Measurements from ENCODE around the gene VN1R5. TPM values are rescaled to one million over a fixed set of nuclear protein-coding genes. Genes with fewer than 3 reads are reported as not detected.

Gene VN1R5
- total RNA-seq, 4 donors from 2014 or later: not detected

DNA sequence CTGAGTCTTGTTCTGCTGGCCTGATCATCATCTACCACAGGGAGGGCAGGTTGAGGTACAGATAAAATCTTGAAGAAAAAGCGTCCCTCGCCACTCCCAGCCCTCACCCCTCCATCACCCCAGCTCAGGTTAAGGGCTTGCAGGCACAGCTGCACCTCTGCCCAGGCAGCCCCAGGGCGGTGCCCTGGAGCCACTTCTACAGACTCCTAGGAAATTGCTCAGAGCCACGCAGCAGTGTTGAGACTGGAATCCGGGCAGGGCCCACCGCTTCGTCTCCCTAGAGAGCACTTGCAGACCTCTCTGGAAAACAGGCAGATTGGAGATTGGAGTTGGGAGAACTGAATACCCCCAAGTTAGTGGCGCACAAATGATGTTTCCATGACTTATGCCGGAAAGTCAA is 35.3 kb downstream of the VN1R5 start:
- TF ChIP-seq, protein P1, sequence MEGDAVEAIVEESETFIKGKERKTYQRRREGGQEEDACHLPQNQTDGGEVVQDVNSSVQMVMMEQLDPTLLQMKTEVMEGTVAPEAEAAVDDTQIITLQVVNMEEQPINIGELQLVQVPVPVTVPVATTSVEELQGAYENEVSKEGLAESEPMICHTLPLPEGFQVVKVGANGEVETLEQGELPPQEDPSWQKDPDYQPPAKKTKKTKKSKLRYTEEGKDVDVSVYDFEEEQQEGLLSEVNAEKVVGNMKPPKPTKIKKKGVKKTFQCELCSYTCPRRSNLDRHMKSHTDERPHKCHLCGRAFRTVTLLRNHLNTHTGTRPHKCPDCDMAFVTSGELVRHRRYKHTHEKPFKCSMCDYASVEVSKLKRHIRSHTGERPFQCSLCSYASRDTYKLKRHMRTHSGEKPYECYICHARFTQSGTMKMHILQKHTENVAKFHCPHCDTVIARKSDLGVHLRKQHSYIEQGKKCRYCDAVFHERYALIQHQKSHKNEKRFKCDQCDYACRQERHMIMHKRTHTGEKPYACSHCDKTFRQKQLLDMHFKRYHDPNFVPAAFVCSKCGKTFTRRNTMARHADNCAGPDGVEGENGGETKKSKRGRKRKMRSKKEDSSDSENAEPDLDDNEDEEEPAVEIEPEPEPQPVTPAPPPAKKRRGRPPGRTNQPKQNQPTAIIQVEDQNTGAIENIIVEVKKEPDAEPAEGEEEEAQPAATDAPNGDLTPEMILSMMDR (IDR thresholded peaks at IDR 0.05; ENCODE audit: low read depth): no peak

DNA sequence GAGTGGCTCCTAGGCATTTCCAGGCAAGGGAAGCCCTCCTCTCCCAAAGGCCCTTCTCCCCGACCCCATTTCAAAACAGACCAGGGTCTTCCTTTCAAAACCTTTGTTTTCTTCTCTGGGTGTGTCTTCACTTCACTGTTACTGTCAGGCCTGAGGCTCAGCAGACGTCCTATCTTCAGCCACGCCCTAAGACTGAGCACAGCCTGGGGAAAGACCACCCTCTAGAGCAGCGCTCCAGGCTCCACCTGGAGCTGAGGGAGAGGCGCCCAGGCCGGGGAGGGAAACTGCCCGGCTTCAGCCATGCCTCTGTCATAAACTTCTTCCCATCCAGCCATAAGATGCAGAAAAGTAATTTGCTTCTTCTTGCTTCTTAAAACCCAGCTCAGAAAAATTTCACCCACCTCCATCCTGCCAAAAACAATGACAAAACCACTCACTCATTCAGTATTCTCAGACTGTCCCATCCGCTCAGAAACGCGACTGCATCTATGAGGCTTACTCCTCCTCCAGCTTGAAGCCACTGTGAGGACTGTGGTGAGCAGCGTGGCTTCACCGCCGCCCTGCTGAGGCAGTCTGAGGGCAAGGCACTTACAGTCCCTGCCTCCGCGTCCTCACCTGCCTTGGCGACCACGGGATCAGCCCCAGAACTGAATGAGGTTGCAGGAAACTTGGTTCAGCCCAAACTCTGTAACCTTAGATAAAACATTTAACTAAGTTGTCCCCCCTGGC is 36.1 kb downstream of the VN1R5 start:
- TF ChIP-seq, protein P1 (IDR thresholded peaks at IDR 0.05; ENCODE audit: low read depth): no peak

DNA sequence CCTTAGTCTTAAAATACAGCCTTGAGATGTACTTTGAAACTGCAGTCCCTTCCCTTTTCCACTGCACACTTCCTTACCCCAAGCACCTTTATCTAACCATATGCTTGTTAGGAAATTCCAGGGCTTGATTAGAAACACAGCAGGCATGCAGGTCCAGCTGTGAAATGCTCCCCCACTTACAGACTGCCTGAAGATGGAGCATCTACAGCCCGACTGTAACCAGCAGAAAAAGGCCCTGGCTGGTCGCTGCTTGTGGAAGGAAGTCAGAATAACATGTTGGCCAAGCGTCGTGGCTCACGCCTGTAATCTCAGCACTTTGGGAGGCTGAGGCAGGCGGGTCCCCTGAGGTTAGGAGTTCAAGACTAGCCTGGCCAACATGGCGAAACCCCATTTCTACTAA is 37.2 kb downstream of the VN1R5 start:
- TF ChIP-seq, protein P1 (IDR thresholded peaks at IDR 0.05; ENCODE audit: low read depth): no peak

DNA sequence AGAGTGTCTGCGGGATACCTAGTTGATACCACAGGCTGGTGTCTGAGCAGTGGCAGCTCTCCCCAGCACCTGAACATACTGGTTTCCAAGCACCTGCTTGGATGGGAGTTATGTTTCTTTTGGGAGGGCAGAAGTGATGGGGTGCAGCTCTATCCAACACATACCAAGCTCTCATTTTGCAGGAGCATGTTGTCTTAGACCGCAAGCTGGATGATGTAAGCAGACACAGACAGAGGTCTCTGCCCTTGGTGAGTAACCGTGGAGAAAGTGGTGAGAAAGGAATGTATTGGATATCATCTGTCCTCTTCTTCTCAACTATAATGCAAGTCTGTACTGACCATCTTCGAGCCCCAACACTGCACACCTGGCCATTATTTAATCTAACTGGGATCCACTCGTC is 38.4 kb downstream of the VN1R5 start:
- TF ChIP-seq, protein P1 (IDR thresholded peaks at IDR 0.05; ENCODE audit: low read depth): no peak

DNA sequence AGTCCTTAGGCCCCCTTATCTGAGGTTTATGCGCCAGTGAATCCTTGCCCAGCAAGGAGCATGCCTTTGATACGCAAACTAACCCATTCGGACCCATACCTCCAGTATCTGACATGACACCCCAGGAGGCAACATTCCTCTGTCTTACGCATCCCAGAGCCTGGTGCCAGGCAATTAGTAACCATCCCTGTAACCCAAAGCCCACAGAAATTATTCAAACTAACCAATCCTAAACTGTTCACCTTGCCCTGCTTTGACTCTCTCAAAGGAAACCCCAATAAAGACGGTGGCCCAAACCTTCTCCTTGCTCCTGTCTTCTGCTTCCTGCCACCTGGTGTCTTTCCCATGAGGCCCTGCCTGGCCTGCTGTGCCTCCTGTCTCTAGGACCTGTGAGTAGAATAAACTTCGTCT is 39.4 kb downstream of the VN1R5 start:
- TF ChIP-seq, protein P1 (IDR thresholded peaks at IDR 0.05; ENCODE audit: low read depth): no peak

DNA sequence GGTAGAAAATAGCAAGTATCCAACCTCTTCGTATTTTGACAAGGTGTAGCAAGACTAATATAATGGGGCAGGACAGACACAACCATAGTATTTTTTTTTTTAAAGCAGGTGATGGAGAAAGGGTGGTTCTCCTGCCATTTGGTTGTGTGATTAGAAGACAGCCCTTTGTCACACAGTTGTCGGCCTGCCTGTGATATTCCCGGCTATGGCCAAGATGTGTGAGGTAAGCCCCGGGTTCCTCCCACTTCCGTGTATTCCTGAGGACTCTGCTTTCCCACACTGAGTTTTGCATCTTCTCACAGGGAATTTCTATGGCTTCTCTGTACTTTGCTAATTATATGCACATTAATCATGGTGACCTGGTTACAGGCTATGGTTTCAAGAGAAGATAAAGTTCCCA is 39.9 kb downstream of the VN1R5 start:
- TF ChIP-seq, protein P1 (IDR thresholded peaks at IDR 0.05; ENCODE audit: low read depth): no peak

DNA sequence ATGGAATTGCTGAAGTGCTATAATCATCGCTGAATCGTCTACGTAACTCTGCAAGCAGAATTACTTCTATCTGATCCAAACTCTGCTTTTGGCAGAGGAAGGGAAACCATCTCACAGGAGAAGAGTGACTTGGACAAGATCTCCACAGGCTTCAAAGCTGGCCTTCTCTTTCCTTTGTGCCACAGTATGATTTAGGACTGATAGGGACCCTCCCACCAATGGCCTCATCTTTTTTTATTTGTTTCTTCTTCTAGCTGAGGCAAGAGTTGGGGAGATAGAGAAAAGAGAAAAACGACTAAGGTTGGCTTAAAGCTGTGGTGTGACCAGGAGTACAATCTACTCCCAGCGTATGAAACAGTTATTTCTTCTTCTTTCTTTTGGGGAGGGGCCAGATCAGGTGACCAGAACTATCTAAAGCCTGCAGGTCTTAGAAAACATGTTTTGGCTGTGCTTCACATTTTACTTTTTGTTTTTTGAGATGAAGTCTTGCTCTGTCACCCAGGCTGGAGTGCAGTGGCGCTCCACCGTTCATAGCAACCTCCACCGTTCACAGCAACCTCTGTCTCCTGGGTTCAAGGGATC is 40.8 kb downstream of the VN1R5 start:
- TF ChIP-seq, protein P1 (IDR thresholded peaks at IDR 0.05; ENCODE audit: low read depth): no peak

Data from subcutaneous adipose tissue (tissue), 4 donors.